Colonic mucosa (tissue), 4 donors: ENCODE data around the gene PRPF19. TPM values are rescaled to one million over a fixed set of nuclear protein-coding genes. Genes with fewer than 3 reads are reported as not detected.

Source experiments
- DNase-seq: peaks from one replicate; pipeline ENCODE4 v3.0.0-alpha.2; 2020
- H3K27ac ChIP-seq: fragments of 200-600 bp; one replicate; pipeline ENCODE4 v1.8.0; 2021
- H3K27me3 ChIP-seq: fragments of 200-600 bp; one replicate; pipeline ENCODE4 v1.8.0; 2021
- H3K36me3 ChIP-seq: fragments of 200-600 bp; one replicate; pipeline ENCODE4 v1.8.0; 2021
- H3K4me1 ChIP-seq: fragments of 200-600 bp; one replicate; pipeline ENCODE4 v1.8.0; 2021; ENCODE audit warnings: mild to moderate bottlenecking
- H3K4me3 ChIP-seq: fragments of 200-600 bp; one replicate; pipeline ENCODE4 v1.8.0; 2021
- H3K9ac ChIP-seq, 2 donors: one replicate each; pipeline ENCODE4 v1.7.0; 2013; ENCODE audit warnings: control low read depth in 2 of 2, low read depth in 2 of 2, low read length in 2 of 2
- H3K9me3 ChIP-seq: fragments of 200-600 bp; one replicate; pipeline ENCODE4 v1.8.0; 2021
- CTCF ChIP-seq: fragments of 200-600 bp; IDR thresholded peaks from one replicate; pipeline ENCODE4 v1.8.0; 2022; ENCODE audit warnings: antibody characterized with exemption, mild to moderate bottlenecking
- intact Hi-C: fragments of 100-400 bp; cut with DNase I; formaldehyde crosslinking; loops from one replicate; pipeline ENCODE4 v1.14.1; 2022
- total RNA-seq, 2 donors: library from RNA; stranded (reverse); fragmentation: NEBNext Ultra II Directional in 1 of 2; extraction: Animal tissue kit (Norgen Biotek cat#: 25700) in 1 of 2; gene quantifications; one replicate each; pipeline ENCODE4 v1.2.1, GENCODE V29; 2021
- donor health status: healthy.
- donor health status: DM: no; HTN: no; CAD: no.
- donor health status: DM: no; HTN: no; CAD: no.

Gene PRPF19
- total RNA-seq, result 100 to 1,000 TPM in 1 of 2 donors, 10 to 100 TPM in 1; 59.3 to 172 TPM

- Histone ChIP-seq H3K9ac (peak within 1 kb of the TSS; percentile 88 to 95), H3K4me1 (no peaks in the 10 kb centered on the region), H3K27me3 (no peaks in the 10 kb centered on the region), H3K27ac (peak within 1 kb of the TSS; percentile 85), H3K4me3 (peak within 1 kb of the TSS; percentile 71), H3K9me3 (no peaks in the 10 kb centered on the region), H3K36me3 (peaks cover 7% of the 10 kb centered on the region)
- no peak for TF ChIP-seq CTCF
- peak; percentile 99 for DNase-seq
- intact Hi-C loops, result no loop called here
Observed at GRCh38 chr11:60906132-60906972, at the start of gene PRPF19. TSS of gene PRPF19 (minus strand) at chr11:60906585. CDS start at chr11:60906382, 203 bp downstream.

GRCh38 chr11:60955571-60955970, 49.2 kb upstream of the PRPF19 start:
- no peaks in the 10 kb centered on the region for H3K9me3 ChIP-seq
- H3K36me3 ChIP-seq, result no peaks in the 10 kb centered on the region
- H3K4me3 ChIP-seq, result no peak overlapping the region
- H3K9ac ChIP-seq, result no peak overlapping the region
- TF ChIP-seq CTCF, result no peak
- H3K27ac ChIP-seq, result no peak overlapping the region
- H3K4me1 ChIP-seq, result no peaks in the 10 kb centered on the region
- intact Hi-C loops, result no loop called here
- DNase-seq, result no peak
- no peaks in the 10 kb centered on the region for H3K27me3 ChIP-seq

- TF ChIP-seq CTCF, result no peak
- intact Hi-C loops, result no loop called here
- H3K9me3 ChIP-seq, result no peaks in the 10 kb centered on the region
- H3K27ac ChIP-seq, result no peak overlapping the region
- H3K4me3 ChIP-seq, result no peak overlapping the region
- no peaks in the 10 kb centered on the region for H3K27me3 ChIP-seq
- H3K36me3 ChIP-seq, result no peaks in the 10 kb centered on the region
- no peaks in the 10 kb centered on the region for H3K4me1 ChIP-seq
- H3K9ac ChIP-seq, result no peak overlapping the region
- no peak for DNase-seq
Observed at GRCh38 chr11:60954421-60954820, 48.0 kb upstream of the PRPF19 start.

GRCh38 chr11:60953781-60954180, 47.4 kb upstream of the PRPF19 start:
- DNase-seq, result no peak
- Histone ChIP-seq H3K9me3 (no peaks in the 10 kb centered on the region), H3K4me3 (no peak overlapping the region), H3K36me3 (no peaks in the 10 kb centered on the region), H3K9ac (no peak overlapping the region), H3K27me3 (no peaks in the 10 kb centered on the region), H3K27ac (peak overlapping the region; percentile 20), H3K4me1 (no peaks in the 10 kb centered on the region)
- TF ChIP-seq CTCF, result no peak
- intact Hi-C loops, result no loop called here

- peak overlapping the region; percentile 36 for H3K4me3 ChIP-seq
- intact Hi-C loops, result no loop called here
- H3K9me3 ChIP-seq, result no peaks in the 10 kb centered on the region
- no peaks in the 10 kb centered on the region for H3K27me3 ChIP-seq
- H3K9ac ChIP-seq, result peak overlapping the region; percentile 70 to 87
- no peak for TF ChIP-seq CTCF
- no peaks in the 10 kb centered on the region for H3K36me3 ChIP-seq
- no peaks in the 10 kb centered on the region for H3K4me1 ChIP-seq
- H3K27ac ChIP-seq, result peak overlapping the region; percentile 76
- DNase-seq, result no peak
Observed at GRCh38 chr11:60952742-60953170, 46.4 kb upstream of the PRPF19 start.
